ENCODE data around the gene CCNI. TPM values are rescaled to one million over a fixed set of nuclear protein-coding genes. Genes with fewer than 3 reads are reported as not detected.
"Not testable (repeated sequence)": the region's sequence is repeated elsewhere in the genome, so short reads cannot be mapped to it uniquely, and the experiment has no call there.

Gene CCNI
- total RNA-seq, 1 donor from 2014 or later, result 344 TPM

DNA sequence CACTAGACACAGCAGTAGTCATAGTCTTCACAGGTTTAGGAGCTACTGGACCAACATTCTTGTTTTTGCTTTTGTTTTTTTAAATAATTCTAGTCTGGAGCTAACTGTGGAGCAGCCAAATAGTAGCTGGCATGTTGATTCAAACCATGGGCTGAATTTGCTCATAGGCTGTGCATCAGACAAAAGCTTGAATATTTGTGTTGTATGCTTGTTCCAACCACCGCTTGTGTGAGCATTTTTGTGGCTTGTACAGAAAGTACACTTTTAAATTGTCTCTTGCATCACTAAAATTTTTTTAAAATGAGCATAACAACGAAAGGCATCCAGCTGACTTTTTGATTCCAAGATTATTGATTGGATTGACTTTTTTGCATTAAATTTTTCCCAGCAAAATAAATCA is 39.6 kb downstream of the CCNI start:
- peaks cover 57% of the 10 kb centered on the region for H3K36me3 ChIP-seq
- intact Hi-C loops (cut with micrococcal nuclease), result no loop called here
- H3K27me3 ChIP-seq (ENCODE audit: low read depth), result no peaks in the 10 kb centered on the region
- no peaks in the 10 kb centered on the region for H3K9me3 ChIP-seq (replicated peaks)
- no peak overlapping the region for H3K4me3 ChIP-seq
- no peaks in the 10 kb centered on the region for H3K4me1 ChIP-seq
- TF ChIP-seq, protein P1, sequence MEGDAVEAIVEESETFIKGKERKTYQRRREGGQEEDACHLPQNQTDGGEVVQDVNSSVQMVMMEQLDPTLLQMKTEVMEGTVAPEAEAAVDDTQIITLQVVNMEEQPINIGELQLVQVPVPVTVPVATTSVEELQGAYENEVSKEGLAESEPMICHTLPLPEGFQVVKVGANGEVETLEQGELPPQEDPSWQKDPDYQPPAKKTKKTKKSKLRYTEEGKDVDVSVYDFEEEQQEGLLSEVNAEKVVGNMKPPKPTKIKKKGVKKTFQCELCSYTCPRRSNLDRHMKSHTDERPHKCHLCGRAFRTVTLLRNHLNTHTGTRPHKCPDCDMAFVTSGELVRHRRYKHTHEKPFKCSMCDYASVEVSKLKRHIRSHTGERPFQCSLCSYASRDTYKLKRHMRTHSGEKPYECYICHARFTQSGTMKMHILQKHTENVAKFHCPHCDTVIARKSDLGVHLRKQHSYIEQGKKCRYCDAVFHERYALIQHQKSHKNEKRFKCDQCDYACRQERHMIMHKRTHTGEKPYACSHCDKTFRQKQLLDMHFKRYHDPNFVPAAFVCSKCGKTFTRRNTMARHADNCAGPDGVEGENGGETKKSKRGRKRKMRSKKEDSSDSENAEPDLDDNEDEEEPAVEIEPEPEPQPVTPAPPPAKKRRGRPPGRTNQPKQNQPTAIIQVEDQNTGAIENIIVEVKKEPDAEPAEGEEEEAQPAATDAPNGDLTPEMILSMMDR (IDR thresholded peaks at IDR 0.05; ENCODE audit: borderline replicate concordance), result no peak
- no peak for DNase-seq
- no peak overlapping the region for H3K27ac ChIP-seq (replicated peaks)

DNA sequence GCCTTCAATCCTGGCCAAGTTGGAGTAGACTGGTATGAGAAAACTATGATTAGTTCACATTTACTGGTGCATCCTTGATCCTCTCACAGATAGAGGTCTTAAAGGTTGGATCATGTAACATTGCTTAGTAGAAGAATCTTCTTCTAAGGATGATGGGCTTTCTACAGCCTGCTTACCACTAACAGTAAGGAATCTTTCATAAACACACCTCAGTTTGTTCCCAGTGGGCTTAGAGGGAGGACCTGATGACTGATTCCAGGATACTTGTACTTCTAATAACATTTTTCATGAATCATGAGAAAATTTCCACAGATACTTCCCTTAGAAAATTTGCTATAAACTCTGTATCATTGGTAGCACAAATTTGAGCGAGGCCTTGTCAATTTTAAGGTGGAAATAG is 40.6 kb downstream of the CCNI start:
- H3K9me3 ChIP-seq (replicated peaks), result no peaks in the 10 kb centered on the region
- H3K4me3 ChIP-seq, result no peak overlapping the region
- TF ChIP-seq, protein P1 (IDR thresholded peaks at IDR 0.05; ENCODE audit: borderline replicate concordance), result no peak
- H3K36me3 ChIP-seq, result peaks cover 67% of the 10 kb centered on the region
- no peak for DNase-seq
- H3K27me3 ChIP-seq (ENCODE audit: low read depth), result no peaks in the 10 kb centered on the region
- intact Hi-C loops (cut with micrococcal nuclease), result no loop called here
- H3K4me1 ChIP-seq, result no peaks in the 10 kb centered on the region
- H3K27ac ChIP-seq (replicated peaks), result no peak overlapping the region

DNA sequence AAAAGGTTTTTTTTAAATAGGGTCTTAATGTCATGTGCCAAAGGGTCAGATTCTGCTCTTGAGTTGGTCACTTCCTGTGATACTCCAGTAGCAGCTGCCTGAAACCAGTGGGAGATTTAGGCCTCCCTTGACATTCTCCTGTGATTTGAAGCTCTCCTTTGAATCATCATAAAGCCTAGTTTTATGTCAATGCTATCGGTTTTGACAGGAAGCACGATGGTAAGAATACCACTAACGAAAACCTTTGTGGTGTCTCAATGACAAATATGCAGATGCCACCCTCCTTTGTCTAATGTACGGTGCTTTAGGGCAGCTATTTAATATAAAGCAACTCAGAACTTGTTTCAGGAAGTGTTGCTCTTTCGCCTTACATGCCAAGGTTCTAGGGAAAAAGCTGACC is 44.2 kb downstream of the CCNI start:
- Histone ChIP-seq H3K27ac (replicated peaks) (no peak overlapping the region), H3K4me1 (no peaks in the 10 kb centered on the region), H3K36me3 (peaks cover 83% of the 10 kb centered on the region), H3K27me3 (ENCODE audit: low read depth) (no peaks in the 10 kb centered on the region), H3K4me3 (no peak overlapping the region), H3K9me3 (replicated peaks) (no peaks in the 10 kb centered on the region)
- TF ChIP-seq, protein P1 (IDR thresholded peaks at IDR 0.05; ENCODE audit: borderline replicate concordance), result no peak
- intact Hi-C loops (cut with micrococcal nuclease), result no loop called here
- DNase-seq, result no peak

DNA sequence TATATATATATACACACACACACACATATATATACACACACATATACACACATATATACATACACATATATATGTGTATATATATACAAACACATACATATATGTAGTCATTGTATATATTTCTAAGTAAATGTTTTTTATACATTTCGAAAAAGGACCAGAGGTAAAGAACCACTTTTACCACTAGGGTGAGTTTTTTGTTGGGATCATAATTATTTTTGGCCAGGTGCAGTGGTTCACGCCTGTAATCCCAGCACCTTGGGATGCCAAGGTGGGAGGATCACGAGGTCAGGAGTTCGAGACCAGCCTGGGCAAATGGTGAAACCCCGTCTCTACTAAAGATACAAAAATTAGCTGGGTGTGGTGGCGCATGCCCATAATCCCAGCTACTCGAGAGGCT is 46.0 kb downstream of the CCNI start:
- H3K27ac ChIP-seq (replicated peaks); H3K4me1 ChIP-seq; intact Hi-C loops (cut with micrococcal nuclease); H3K9me3 ChIP-seq (replicated peaks); H3K27me3 ChIP-seq (ENCODE audit: low read depth); H3K4me3 ChIP-seq; DNase-seq: not testable (repeated sequence)
- H3K36me3 ChIP-seq, result peaks cover 78% of the 10 kb centered on the region

DNA sequence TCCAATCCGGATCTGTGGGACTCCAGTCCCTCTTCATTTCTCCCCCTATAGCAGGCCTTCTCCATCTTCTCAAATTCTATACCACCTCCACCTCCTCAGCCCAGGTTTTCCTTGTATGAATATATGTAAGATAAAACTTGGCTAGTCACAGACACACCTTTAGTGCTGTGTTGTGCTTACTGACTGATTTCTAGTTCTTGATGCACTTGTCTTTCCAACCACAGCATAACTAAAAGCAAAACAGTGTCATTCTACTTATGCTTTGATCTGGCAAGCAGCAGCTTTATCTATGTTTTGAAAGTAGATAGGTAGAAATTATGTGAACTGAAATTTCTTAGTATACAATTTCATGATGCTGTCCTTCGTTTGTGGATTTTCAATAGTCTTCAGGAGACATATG is 47.5 kb downstream of the CCNI start:
- H3K27me3 ChIP-seq (ENCODE audit: low read depth), result no peaks in the 10 kb centered on the region
- H3K4me3 ChIP-seq, result no peak overlapping the region
- no peak overlapping the region for H3K27ac ChIP-seq (replicated peaks)
- H3K9me3 ChIP-seq (replicated peaks), result no peaks in the 10 kb centered on the region
- no peak for DNase-seq
- intact Hi-C loops (cut with micrococcal nuclease), result no loop called here
- H3K36me3 ChIP-seq, result peaks cover 77% of the 10 kb centered on the region
- H3K4me1 ChIP-seq, result no peaks in the 10 kb centered on the region
- TF ChIP-seq, protein P1 (IDR thresholded peaks at IDR 0.05; ENCODE audit: borderline replicate concordance), result no peak

DNA sequence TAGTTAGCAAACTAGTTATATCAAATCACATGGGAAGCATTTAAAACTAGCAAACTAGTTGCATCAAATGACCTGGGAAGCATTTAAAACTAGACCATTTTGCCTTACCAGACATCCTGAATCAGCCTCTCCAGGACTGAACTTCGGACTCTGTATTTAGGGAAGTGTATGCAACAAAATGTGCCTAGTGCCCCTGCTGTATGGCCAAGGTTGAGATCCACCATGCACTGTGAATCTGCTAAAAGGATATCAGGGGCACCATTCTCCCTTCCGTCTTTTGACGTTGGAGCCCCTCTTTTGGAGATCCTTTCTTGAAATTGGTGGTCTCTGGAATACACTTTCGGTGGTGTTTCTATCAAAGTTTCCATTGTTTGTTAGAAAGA is 49.5 kb downstream of the CCNI start:
- H3K36me3 ChIP-seq, result peaks cover 60% of the 10 kb centered on the region
- peaks cover 14% of the 10 kb centered on the region for H3K4me1 ChIP-seq
- intact Hi-C loops (cut with micrococcal nuclease), result no loop called here
- no peak for DNase-seq
- TF ChIP-seq, protein P1 (IDR thresholded peaks at IDR 0.05; ENCODE audit: borderline replicate concordance), result no peak
- H3K9me3 ChIP-seq (replicated peaks), result no peaks in the 10 kb centered on the region
- H3K27ac ChIP-seq (replicated peaks), result no peak overlapping the region
- no peak overlapping the region for H3K4me3 ChIP-seq
- H3K27me3 ChIP-seq (ENCODE audit: low read depth), result no peaks in the 10 kb centered on the region

Data from left ventricle myocardium inferior (tissue), 1 donor.